Stimulated activated CD8-positive, alpha-beta memory T cell treated with anti-CD3 and anti-CD28 coated beads, Interleukin-2, amount 100 ng/mL, for 48 hours (primary cell): ENCODE results near the gene PIGT.

Experiments
- DNase-seq, 2 donors: peaks; one replicate each; pipeline ENCODE4 v3.0.0-alpha.2; 2020; ENCODE audit warnings: low read depth in 2 of 2

Gene PIGT

DNA sequence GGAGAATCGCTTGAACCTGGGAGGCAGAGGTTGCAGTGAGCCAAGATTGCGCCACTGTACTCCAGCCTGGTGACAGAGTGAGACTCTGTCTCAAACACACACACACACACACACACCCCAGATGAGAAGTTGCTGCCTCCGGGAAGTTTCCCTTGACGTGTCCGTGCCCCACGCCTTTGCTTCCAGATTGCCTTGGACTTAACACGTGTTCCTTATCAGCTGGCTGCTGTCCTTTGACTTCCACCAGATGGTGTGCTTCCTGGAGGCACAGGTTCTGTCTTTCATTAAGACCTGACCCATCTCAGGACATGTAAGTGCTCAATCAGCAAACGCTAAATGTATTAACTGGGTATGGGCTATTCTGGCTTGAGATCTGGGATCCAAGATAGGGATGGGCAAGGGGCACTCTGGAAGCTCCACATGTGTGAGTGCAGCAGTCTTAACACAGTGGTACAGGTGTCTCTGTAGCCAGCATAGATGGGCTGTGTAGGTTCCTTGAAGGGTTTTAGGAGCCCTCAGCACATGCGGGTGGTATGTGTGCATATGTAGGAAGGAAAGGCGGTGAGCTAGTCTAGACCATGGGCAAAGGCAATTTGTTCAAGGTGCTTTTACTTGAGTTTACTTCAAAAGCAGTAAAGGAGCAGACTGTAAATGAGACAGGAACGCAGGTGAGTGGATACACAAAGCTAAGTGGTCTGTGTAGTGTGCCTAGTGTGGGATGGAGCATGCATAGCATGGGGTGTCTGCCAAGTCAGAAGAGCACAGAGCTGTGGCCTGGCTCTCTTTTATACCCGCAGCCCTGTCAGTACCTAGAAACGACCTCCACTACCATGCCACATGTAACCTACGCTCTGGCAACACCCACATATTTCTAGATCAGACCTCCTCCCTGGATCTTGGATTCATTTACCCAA lies 11.6 kb downstream of the PIGT start:
- no peak for DNase-seq

DNA sequence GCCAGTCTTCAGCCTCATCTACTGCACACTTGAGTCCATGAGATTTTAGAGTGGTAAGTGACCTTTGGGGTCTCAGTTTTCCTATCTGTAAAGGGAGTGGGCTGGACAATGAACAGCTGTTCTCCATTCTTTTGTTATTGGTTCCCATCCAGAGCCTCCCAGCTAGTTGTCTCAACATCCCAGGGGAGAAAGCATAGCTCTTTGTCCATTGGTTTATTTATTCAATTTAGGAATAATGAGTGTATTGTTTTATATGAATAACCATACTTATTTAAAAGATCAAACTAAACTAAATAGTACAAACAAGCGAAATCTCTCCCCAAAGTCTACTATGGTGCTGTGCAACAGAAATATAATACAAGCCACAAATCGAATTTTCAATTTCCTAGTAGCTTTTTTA lies 13.7 kb downstream of the PIGT start:
- no peak for DNase-seq

DNA sequence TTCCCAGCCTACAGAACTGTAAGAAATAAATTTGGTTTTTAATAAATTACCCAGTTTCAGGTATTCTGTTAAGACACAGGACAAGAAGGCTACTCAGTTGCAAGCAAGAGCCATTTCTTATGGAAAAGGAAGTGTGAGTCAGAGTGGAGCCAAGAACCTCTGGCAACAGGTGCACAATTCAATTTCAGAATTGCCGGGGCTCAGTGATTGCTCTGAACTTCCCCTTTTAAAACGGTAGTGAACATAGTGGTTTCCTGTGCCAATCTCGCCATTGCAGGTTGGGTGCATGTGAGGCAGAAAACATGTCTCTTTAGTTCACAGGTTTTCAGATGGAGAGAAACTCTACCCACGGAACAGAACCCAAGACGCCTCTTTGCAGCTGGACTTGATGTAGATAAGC lies 16.4 kb downstream of the PIGT start:
- DNase-seq = no peak

DNA sequence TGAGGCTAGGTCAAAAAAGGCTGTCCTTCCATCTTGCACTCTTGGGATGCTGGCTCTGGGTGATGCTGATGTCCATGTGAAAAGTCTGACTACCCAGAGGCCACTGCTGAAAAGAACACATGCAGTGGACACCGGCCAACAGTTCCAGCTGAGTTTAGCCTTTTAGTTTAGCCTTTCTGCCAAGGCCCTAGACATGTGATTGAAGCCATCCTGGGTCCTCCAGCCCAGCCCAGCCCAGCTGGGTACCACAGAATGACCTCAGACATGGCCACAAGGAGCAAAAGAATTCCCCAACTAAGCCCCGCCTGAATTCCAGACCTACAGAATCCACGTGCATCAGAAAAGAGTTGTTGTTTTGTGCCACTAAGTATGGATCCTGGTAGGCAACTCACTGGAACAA lies 17.4 kb downstream of the PIGT start:
- no peak for DNase-seq

DNA sequence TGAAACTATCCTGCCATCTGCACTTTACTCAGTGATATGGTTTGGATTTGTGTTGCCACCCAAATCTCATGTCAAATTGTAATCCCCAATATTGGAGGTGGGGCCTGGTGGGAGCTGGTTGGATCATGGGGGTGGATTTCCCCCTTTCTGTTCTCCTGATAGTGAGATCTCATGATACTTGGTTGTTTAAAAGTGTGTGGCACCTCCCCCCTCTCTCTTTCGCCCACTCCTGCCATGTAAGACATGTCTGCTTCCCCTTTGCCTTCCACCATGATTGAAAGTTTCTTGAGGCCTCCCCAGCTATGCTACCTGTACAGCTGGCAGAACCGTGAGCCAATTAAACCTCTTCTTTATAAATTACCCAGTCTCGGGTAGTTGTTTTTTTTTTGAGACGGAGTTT lies 18.0 kb downstream of the PIGT start:
- no peak for DNase-seq

DNA sequence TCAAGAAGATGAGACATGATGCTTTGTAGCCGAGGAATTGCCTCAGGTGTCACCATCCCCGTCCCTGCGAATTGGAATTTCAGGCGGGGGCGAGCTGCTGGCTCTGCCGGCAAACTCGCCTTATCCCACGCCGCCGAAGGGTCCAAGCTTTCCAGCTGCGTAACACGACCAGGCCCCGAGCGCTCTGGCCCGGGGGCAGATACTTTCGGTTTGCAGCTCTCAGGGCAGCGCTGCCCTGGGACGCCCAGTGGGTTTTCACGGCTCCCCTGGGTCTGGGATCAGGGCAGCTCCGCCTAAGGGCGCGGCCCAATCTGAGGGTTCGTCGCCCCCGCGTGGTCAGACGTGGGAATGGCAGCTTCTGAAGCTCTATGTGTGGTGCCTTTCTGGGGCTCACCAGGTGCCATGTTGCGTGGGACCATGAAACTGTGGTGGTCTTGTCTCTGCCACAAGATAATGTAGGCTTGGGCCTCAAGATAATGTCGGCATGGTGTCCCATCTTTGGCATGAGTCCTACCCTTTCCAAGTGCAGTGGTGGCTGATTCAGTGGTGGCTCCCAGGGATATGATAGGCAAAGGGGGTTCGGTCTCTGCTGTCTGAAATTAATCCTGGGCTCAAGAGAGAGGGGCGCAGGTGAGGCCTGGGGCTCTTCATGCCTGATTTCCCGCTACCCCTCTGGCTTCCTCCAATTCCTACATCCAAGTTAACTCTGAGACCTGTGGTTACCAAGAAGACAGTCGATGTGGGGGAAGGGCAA lies 21.0 kb downstream of the PIGT start:
- peak; percentile 76 to 82 for DNase-seq

DNA sequence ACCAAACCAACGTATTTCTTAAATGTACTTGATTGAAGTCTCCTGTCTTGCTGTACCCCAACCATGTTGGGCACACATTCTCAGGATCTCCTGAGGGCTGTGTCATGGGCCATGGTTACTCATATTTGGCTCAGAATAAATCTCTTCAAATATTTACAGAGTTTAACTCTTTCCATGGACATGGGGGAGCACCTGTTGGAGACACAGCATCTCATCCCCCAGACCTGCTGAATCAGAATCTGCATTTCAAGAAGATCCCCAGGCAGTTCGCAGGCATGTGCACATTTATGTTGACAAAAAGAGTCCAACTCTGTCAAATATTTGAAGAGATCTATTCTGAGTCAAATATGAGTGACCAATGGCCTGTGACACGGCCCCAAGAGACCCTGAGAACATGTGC lies 24.5 kb downstream of the PIGT start:
- no peak for DNase-seq

DNA sequence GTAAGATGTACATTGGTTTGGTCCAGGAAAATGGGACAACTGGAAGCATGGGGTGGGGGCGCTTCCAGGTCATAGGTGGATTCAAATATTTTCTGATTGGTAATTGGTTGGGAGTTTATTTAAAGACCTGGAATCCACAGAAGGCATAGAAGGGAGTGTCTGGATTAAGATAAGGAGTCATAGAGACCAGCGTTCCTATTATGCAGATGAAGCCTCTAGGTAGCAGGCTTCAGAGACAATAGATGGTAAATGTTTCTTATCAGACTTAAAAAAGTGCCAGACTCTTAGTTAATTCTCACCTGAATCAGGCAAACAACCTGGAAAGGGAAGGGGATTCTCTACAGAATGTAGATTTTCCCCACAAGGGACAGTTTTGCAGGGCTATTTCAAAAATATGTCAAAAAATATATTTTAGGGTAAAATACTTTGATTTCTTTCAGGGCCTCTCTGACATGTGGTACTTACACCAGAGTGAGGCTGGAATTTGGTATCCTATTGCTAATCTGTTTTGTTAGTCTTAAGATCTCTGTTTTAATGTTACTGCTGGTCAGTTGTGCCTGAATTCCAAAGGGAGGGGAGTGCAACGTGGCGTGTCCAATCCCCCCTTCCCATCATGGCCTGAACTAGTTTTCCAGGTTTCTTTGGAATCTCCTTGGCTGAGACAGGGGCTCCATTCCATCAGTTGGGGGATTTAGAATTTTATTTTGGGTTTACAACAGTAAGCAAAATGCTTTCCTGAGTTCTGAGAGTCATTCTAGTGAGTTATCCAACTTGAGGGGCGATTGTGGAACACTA lies 25.1 kb downstream of the PIGT start:
- no peak for DNase-seq

DNA sequence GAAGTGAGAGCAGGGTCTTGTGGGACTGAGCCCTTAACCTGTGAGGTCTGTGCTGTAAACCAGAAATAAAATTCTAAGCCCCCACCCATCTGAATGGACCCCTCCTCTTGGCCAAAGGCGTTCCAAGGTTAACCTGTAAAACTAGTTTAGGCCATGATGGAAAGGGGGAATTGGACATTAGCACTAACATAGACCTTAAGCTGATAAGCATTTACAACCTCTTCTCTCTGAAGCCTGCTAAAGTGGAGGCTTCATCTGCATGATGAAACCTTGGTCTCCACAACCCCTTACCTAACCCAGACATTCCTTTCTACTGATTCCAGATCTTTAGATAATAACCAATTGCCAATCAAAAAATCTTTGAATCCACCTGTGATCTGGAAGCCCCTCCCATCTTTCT lies 25.8 kb downstream of the PIGT start:
- no peak for DNase-seq

DNA sequence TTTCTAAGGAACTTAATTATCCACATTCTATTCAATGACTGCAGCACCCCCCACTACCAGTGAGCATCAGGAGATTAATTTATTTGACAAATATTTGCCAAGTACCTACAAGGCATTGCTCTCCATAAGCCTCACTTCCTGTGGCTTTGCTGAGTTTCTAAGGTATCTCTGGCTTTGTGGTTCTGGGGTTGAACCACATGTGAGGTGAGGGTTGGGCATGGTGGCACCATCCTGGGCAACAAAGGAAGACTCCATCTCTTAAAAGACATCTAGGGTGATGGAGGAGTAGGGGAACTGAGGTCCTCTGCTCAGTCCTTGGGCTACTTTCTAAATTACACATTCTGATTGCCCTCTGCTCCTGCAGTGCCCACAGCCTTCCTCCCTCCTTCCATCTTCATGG lies 28.1 kb downstream of the PIGT start:
- no peak for DNase-seq

DNA sequence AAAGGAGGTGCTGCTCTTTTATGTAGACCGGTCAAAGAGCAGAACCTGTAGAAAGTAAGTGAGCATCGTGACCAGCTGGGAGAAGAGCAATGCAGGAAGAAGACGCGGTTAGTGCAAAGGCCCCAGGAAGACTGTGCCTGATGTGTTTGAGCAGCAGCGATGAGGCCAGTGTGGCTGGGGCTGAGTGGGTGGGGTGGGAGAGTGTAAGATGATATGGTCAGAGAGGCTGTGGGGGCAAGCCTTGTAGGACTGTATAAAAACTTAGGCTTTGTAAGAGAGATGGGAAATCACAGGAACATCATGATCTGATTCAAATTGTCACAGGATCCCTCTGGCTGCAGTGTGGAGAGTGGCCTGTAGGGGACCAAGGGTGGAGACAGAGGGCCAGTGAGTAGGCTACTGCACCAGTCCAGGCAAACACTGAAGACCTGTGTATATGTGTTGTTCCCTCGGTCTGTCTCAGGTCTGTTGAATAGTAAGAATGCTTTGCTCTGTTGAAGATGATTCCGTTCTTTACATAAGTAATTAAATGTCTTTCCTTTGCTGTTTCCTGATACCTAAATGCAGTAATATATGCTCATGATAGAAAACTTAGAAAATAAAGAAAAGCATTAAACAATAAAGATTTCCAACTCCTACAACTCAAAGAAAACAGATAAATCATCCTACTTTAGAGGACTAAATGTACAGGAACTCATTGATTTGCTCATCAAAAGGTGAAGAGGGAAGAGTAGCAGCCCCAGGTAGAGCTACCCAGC lies 30.0 kb downstream of the PIGT start:
- DNase-seq = peak in 1 of 2 donors; percentile 30

DNA sequence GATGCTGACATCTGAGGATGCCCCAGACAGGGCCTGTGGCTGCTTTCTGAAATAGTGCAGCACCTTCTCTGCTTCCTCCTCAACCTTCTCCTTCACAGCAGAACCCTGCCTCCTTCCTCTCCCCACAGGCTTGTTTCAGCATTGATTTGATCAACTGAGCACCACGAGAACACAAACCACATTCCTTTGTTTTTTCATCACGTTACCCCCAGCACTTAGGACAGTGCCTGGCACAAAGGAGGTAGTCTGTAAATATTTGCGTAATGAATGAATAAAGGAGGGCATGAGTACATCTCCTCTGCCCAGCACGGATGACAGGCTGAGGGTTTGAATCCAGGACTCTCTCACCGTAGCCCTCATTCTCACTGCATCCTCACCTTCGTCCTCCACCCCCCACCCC lies 32.3 kb downstream of the PIGT start:
- DNase-seq = no peak

DNA sequence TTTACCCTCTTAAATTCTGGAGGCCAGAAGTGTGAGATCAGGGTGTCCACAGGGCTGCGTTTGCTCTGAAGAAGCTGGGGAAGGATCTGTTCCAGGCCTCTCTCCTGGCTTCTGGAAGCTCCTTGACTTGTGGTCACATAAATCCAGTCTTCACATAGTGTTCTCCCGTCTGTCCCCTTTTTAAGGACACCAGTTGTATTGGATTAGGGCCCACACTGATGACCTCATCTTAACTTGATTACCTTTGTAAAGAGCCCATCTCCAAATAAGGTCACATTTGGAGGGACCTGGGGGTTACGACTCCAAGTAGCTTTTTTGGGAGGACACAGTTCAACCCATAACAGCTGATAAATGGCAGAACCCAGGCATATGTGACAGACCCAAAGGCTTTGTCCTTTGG lies 33.6 kb downstream of the PIGT start:
- no peak for DNase-seq

DNA sequence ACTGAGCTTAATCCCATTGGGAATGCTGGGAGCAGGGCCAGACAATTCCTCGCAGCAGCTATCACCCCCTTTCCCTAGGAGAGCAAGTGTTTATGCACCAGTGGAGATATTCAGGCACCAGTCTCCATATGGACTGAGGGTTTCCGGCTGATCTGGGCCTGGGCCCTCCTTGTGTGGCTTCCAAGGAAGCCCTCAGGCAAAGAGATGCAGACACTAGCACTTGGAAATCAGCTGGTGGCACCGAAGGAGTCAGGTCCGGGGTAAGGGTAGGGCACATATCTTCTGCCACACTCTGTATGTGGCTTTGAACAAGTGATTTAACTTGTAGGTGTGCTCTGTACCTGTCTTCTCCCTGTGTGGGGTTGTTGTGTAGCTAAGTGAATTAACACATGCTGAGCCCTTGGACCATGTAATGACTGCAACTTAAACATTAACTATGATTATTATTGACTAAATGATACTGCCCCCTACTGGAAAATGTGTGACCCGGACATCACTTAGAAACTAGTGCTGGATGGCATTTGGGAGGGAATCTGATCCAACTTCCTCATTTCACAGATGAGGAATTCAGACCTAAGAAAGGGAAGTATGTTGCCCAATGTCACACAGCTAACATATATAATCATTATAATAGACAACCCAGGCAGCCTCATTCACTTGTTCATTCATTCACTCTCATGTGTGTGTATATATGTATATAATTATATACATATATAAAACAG lies 34.3 kb downstream of the PIGT start:
- DNase-seq = no peak

DNA sequence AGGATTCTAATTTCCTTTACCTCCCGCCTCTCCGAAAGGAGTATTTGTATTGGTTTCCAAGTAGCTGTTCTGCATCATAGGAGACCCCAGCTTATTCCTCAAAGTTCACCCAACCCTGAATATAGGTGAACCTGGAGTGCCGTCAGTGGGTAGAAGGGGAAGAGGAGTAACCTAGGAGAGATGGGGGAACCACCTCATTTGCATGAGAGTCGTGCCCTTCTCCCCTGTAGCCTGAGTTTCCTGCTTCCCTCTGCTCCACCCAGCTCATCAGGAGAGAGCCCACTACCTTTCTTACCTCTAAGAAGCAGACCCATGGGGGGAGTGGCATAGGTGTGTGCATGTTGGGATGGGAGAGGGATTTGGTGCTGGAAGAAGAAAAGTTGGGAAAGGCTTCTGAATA lies 36.3 kb downstream of the PIGT start:
- no peak for DNase-seq

DNA sequence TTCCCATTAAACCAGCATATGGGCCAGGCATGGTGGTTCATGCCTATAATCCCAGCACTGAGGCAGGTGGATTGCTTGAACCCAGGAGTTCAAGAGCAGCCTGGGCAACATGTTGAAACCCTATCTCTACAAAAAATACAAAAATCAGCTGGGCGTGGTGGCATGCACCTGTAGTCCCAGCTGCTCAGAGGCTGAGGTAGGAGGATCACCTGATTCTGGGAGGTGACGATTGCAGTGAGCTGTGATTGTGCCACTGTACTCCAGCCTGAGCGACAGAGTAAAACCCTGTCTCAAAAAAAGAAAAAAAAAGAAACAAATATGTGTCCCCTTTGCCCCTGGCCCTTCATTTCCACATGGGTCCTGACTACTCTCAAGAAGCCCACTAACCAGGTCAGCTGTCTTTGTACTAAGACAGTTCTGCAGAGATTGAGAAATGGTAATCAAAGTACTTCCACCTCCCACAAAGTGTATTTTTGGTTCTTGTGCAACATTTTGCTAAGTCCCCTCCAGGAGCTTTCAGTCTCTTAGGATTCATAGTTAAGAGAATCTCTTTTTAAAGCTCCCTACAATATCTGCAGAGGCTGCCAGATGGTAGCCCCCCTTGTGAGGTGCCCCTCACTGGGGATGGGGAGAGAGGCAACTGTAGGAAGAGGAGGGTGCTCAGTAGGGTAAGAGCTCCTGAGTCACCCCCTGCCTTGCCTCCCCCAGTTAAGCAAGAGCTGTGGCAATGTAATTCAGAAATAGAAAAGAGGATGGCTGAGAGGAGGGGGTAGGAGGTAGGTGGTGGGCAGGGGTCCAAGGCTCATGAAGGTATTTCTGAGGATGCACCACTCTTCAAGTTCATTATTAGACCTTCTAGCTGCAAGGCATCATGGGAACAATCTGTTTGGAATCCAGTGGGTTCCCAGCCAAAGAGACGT lies 37.1 kb downstream of the PIGT start:
- DNase-seq = no peak

DNA sequence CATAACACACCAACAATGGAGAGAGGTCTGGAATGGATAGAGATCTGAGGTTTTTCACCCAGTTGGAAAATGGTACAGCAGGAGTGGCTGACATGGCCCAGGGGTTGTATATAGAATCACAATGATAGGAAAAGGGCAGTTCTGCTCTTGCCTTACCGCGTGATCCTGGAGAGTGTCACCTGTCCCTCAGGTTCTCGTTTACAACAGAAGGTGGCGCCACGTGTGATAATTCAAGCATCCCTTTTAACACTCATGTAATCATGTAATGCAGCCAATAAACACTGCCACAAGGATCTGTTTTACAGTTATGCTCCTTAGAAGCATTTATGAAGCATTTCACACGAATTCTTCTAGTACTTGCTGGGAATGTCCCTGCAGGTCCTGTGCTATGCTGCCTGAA lies 40.7 kb downstream of the PIGT start:
- DNase-seq = peak in 1 of 2 donors; percentile 28

DNA sequence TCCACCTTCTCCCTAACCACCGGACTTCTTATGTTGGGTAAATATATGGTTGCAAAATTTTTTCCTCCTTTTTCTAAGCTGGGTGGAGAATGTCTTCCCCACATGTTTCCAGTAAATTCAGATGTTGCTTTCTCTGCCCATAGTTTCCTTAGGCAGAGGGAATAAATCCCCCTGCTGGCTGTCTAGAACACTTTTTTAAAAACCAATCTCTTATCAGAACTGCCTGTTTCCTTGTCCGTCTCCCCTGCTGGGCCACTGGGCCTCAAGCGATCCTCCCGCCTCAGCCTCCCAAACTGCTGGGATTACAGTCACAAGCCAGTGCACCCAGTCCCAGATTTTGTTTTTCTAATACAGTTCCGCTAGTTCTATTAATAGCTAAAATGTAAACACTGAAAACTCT lies 43.7 kb downstream of the PIGT start:
- no peak for DNase-seq

DNA sequence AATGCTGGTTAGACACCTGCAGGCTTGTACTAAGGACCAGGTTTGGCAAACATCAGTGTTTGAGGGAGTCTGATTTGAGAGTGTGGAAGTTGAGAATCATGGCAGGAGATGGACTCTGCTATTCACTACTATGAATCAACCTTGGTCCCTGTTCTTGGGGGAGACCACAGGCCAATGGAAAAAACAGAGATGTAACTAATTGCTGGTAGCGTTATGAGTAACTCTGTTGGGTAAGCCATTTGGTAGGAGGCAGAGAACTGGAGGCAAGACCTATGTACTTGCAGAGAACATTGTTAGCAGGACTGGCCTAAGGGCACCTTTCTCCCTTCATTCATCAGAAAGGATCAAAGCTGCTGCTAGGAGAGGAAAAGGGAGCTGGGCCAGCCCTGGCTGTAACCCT lies 45.3 kb downstream of the PIGT start:
- no peak for DNase-seq
